Natural killer cell (primary cell): ENCODE data around the gene KIF21B. TPM values are rescaled to one million over a fixed set of nuclear protein-coding genes. Genes with fewer than 3 reads are reported as not detected.
A peak's percentile ranks its signal among the peaks of the same experiment; 100 is the strongest.

ENCODE experiments used
- ATAC-seq, 3 donors: fragments of 150-1000 bp in 2 of 3; fragments of 200-7000 bp in 1 of 3; cut with Tn5 transposase; 1 replicate in 1 of 3; 2 replicates in 2 of 3; pipeline ENCODE4 v1.10.0; 2021; ENCODE audit warnings: mild to moderate bottlenecking in 2 of 3, moderate library complexity in 2 of 3
- DNase-seq, 2 donors: peaks; one replicate each; pipeline versions ENCODE4 v3.0.0 to v3.0.0-alpha.2; 2013 to 2021; ENCODE audit warnings: mixed read lengths in 1 of 2
- H3K27ac ChIP-seq: one replicate; pipeline ENCODE4 v1.5.1; 2013; ENCODE audit warnings: mild to moderate bottlenecking, low read length
- H3K27me3 ChIP-seq: one replicate; pipeline ENCODE4 v1.6.1; 2013; ENCODE audit warnings: low read length; ENCODE audit not compliant: control insufficient read depth, insufficient read depth
- H3K36me3 ChIP-seq: one replicate; pipeline ENCODE4 v1.6.1; 2013; ENCODE audit warnings: low read length; ENCODE audit not compliant: control insufficient read depth, insufficient read depth
- H3K4me1 ChIP-seq: one replicate; pipeline ENCODE4 v1.6.1; 2013; ENCODE audit warnings: low read length; ENCODE audit not compliant: control insufficient read depth, insufficient read depth
- H3K4me3 ChIP-seq: one replicate; pipeline ENCODE4 v1.5.1; 2013; ENCODE audit warnings: low read length
- H3K9me3 ChIP-seq: one replicate; pipeline ENCODE4 v1.6.1; 2013; ENCODE audit warnings: low read length; ENCODE audit not compliant: control insufficient read depth, insufficient read depth
- H3K27ac Mint-ChIP-seq, 2 donors: one replicate each; pipeline ENCODE4 v1.8.0; 2022; ENCODE audit warnings: mild to moderate bottlenecking in 2 of 2, mixed read lengths in 2 of 2, moderate library complexity in 1 of 2
- H3K27me3 Mint-ChIP-seq, 2 donors: one replicate each; pipeline ENCODE4 v1.8.0; 2022; ENCODE audit warnings: low read depth in 2 of 2, mixed read lengths in 2 of 2
- H3K36me3 Mint-ChIP-seq: one replicate; pipeline ENCODE4 v1.8.0; 2022; ENCODE audit warnings: mixed read lengths
- H3K4me1 Mint-ChIP-seq, 2 donors: one replicate each; pipeline ENCODE4 v1.8.0; 2022; ENCODE audit warnings: mixed read lengths in 2 of 2
- H3K4me3 Mint-ChIP-seq: one replicate; pipeline ENCODE4 v1.8.0; 2022; ENCODE audit warnings: mild to moderate bottlenecking, moderate library complexity, mixed read lengths
- H3K9me3 Mint-ChIP-seq, 2 donors: one replicate each; pipeline ENCODE4 v1.8.0; 2022; ENCODE audit warnings: mixed read lengths in 2 of 2
- CTCF ChIP-seq: fragments of 200-600 bp; IDR thresholded peaks from one replicate; pipeline ENCODE4 v1.8.0; 2022; ENCODE audit warnings: antibody characterized with exemption
- WGBS: methylation state at CpG from one replicate; pipeline ENCODE4 v1.1.7; 2013; ENCODE audit warnings: missing lambda C conversion rate; ENCODE audit not compliant: insufficient coverage; 5-methylcytosine and 5-hydroxymethylcytosine counted together
- intact Hi-C: fragments of 100-400 bp; cut with micrococcal nuclease; formaldehyde crosslinking; loops from one replicate; pipeline ENCODE4 v1.14.2; 2022
- total RNA-seq, 4 donors: library from RNA; stranded (reverse); fragments of 120-200 nt in 1 of 4; gene quantifications; one replicate each; pipeline versions ENCODE4 v1.2.3 to v1.2.4, GENCODE V29; 2013 to 2022

KIF21B gene
- total RNA-seq, 3 donors from 2014 or later (not counting 1 experiment from before 2014, with no cell fraction given) = 102 to 129 (median 126) TPM

GRCh38 chr1:200951016-200951415, 72.5 kb downstream of the KIF21B start:
- Histone ChIP-seq H3K27me3 (no peaks in the 10 kb centered on the region), H3K4me1 (no peaks in the 10 kb centered on the region), H3K4me3 (no peak overlapping the region), H3K9me3 (no peaks in the 10 kb centered on the region), H3K27ac (no peak overlapping the region), H3K36me3 (no peaks in the 10 kb centered on the region)
- Mint-ChIP-seq H3K4me3 (no peak overlapping the region), H3K4me1 (no peaks in the 10 kb centered on the region), H3K27ac (no peak overlapping the region), H3K9me3 (no peaks in the 10 kb centered on the region), H3K36me3 (peaks cover 5% of the 10 kb centered on the region), H3K27me3 (peaks cover 3 to 5% of the 10 kb centered on the region in 2 donors)
- WGBS = 96% methylated on average over 2 of the region's 2 CpGs
- DNase-seq (no peak), ATAC-seq (no peak)
- no peak for TF ChIP-seq CTCF
- intact Hi-C loops = no loop called here

- peaks cover 5% of the 10 kb centered on the region for H3K36me3 Mint-ChIP-seq
- no peak for TF ChIP-seq CTCF
- peaks cover 4 to 5% of the 10 kb centered on the region in 2 donors for H3K27me3 Mint-ChIP-seq
- H3K4me1 Mint-ChIP-seq = no peaks in the 10 kb centered on the region
- H3K36me3 ChIP-seq = no peaks in the 10 kb centered on the region
- H3K27me3 ChIP-seq = no peaks in the 10 kb centered on the region
- H3K4me3 Mint-ChIP-seq = no peak overlapping the region
- intact Hi-C loops = no loop called here
- DNase-seq = no peak
- H3K27ac Mint-ChIP-seq = no peak overlapping the region
- H3K4me3 ChIP-seq = no peak overlapping the region
- no peaks in the 10 kb centered on the region for H3K9me3 ChIP-seq
- H3K9me3 Mint-ChIP-seq = no peaks in the 10 kb centered on the region
- no peak overlapping the region for H3K27ac ChIP-seq
- H3K4me1 ChIP-seq = no peaks in the 10 kb centered on the region
- ATAC-seq = peak in 1 of 3 donors; percentile 17
- WGBS = 92% methylated on average over 8 of the region's 8 CpGs
Measured at GRCh38 chr1:200949626-200950025, 73.9 kb downstream of the KIF21B start.

DNA sequence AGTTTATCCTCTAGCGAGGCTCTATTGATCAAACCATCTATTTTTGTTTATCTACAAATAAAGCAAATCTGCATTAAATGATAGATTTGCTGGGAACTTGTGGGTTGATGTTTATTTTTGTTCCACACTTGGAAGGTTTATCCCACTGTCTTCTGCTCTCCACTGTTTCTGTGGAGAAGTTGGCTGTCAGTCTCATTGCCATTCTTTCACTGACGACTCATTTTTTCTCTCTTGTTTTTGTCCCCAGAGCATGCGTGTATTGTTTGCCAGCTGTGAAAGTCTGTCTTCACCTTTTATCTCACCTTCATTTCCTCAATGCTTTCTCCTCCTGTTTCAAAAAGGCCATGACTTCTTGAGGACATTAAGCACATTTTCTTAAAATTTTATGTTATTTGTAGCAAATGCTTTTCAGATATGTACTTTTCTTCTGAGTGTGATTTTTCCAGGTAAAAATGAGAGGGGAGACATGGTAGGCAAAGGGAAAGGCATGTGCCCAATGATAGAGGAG, 76.4 kb downstream of the KIF21B start:
- no peak for DNase-seq
- no peak for ATAC-seq
- peaks cover 0 to 3% of the 10 kb centered on the region in 2 donors for H3K9me3 Mint-ChIP-seq
- H3K27me3 Mint-ChIP-seq = peaks cover under 1 to 8% of the 10 kb centered on the region in 2 donors
- Histone ChIP-seq H3K36me3 (no peaks in the 10 kb centered on the region), H3K4me3 (no peak overlapping the region), H3K9me3 (no peaks in the 10 kb centered on the region), H3K4me1 (no peaks in the 10 kb centered on the region), H3K27me3 (no peaks in the 10 kb centered on the region), H3K27ac (no peak overlapping the region)
- H3K27ac Mint-ChIP-seq = no peak overlapping the region
- no peaks in the 10 kb centered on the region for H3K4me1 Mint-ChIP-seq
- 90% methylated on average over 2 of the region's 3 CpGs for WGBS
- no peak overlapping the region for H3K4me3 Mint-ChIP-seq
- peaks cover 5% of the 10 kb centered on the region for H3K36me3 Mint-ChIP-seq
- intact Hi-C loops = no loop called here
- TF ChIP-seq CTCF = no peak

- H3K4me3 Mint-ChIP-seq = no peak overlapping the region
- H3K4me3 ChIP-seq = no peak overlapping the region
- H3K27ac Mint-ChIP-seq = no peak overlapping the region
- H3K9me3 ChIP-seq = no peaks in the 10 kb centered on the region
- peaks cover 0 to 3% of the 10 kb centered on the region in 2 donors for H3K9me3 Mint-ChIP-seq
- H3K36me3 ChIP-seq = no peaks in the 10 kb centered on the region
- H3K27ac ChIP-seq = no peak overlapping the region
- no peak for DNase-seq
- no peak for ATAC-seq
- no peaks in the 10 kb centered on the region for H3K4me1 Mint-ChIP-seq
- TF ChIP-seq CTCF = no peak
- peaks cover 5% of the 10 kb centered on the region for H3K36me3 Mint-ChIP-seq
- H3K4me1 ChIP-seq = no peaks in the 10 kb centered on the region
- no peaks in the 10 kb centered on the region for H3K27me3 ChIP-seq
- H3K27me3 Mint-ChIP-seq = peaks cover 0 to 8% of the 10 kb centered on the region in 2 donors
- WGBS = 73% methylated on average over 2 of the region's 3 CpGs
- intact Hi-C loops = no loop called here
Measured at GRCh38 chr1:200945111-200945510, 78.4 kb downstream of the KIF21B start.
